HepG2 (cell line): Measurements from ENCODE around the gene COPZ1. TPM values are rescaled to one million over a fixed set of nuclear protein-coding genes. Genes with fewer than 3 reads are reported as not detected.
A peak's percentile ranks its signal among the peaks of the same experiment; 100 is the strongest.

Experiments used
- CREB1 ChIP-seq, 2 experiments: fragments of 450-650 bp in 1 of 2; IDR thresholded peaks; 2 replicates each; pipeline ENCODE4 v1.6.1; 2016 to 2017; ENCODE audit warnings: control low read depth in 1 of 2, mild to moderate bottlenecking in 1 of 2, missing compliant biosample characterization in 1 of 2, missing genetic modification characterization in 1 of 2
- DNMT3B ChIP-seq: conservative IDR thresholded peaks from 2 replicates; pipeline ENCODE4 v1.6.1; 2016; ENCODE audit warnings: missing biosample characterization, control low read depth
- ELF3 ChIP-seq: IDR thresholded peaks from 2 replicates; pipeline ENCODE4 v1.6.1; 2016; ENCODE audit warnings: missing genetic modification reagents, missing compliant biosample characterization
- HNF4A ChIP-seq: sonication (generic); formaldehyde crosslinking; IDR thresholded peaks from 2 replicates; pipeline ENCODE4 v1.4.0; 2020; ENCODE audit warnings: missing genetic modification reagents
- NR2F2 ChIP-seq: IDR thresholded peaks from 2 replicates; pipeline ENCODE4 v1.6.1; 2012; ENCODE audit warnings: low read depth, inconsistent platforms, borderline replicate concordance
- PAXIP1 ChIP-seq: sonication (generic); formaldehyde crosslinking; conservative IDR thresholded peaks from 2 replicates; pipeline ENCODE4 v1.4.0; 2020; ENCODE audit warnings: mild to moderate bottlenecking, missing genetic modification reagents, moderate library complexity
- PHB2 ChIP-seq: fragments of 450-650 bp; IDR thresholded peaks from 2 replicates; pipeline ENCODE4 v1.6.1; 2018; ENCODE audit not compliant: partially characterized antibody
- RELA ChIP-seq: sonication (generic); formaldehyde crosslinking; IDR thresholded peaks from 2 replicates; pipeline ENCODE4 v1.4.0; 2020; ENCODE audit warnings: missing genetic modification reagents
- SAP130 ChIP-seq: IDR thresholded peaks from 2 replicates; pipeline ENCODE4 v1.6.1; 2016; ENCODE audit warnings: low read depth
- SIN3B ChIP-seq: fragments of 150-350 bp; IDR thresholded peaks from 2 replicates; pipeline ENCODE4 v1.6.1; 2014; ENCODE audit warnings: low read length
- SMC3 ChIP-seq: IDR thresholded peaks from 2 replicates; pipeline ENCODE4 v1.6.1; 2011; ENCODE audit warnings: low read length, improper control_type of control experiment
- TBX2 ChIP-seq: sonication (generic); formaldehyde crosslinking; IDR thresholded peaks from 2 replicates; pipeline ENCODE4 v1.5.0; 2020; ENCODE audit warnings: missing genetic modification reagents, mild to moderate bottlenecking, borderline replicate concordance
- ZFP90 ChIP-seq: sonication (generic); formaldehyde crosslinking; IDR thresholded peaks from 2 replicates; pipeline ENCODE4 v1.8.0; 2022; ENCODE audit warnings: missing genetic modification reagents, mild to moderate bottlenecking, inconsistent platforms, borderline replicate concordance
- ZNF574 ChIP-seq: sonication (generic); formaldehyde crosslinking; IDR thresholded peaks from 2 replicates; pipeline ENCODE4 v1.4.0; 2020; ENCODE audit warnings: missing genetic modification reagents
- ZNF672 ChIP-seq: sonication (generic); formaldehyde crosslinking; IDR thresholded peaks from 2 replicates; pipeline ENCODE4 v1.8.1; 2022; ENCODE audit warnings: missing genetic modification reagents
- ZNF691 ChIP-seq: sonication (generic); formaldehyde crosslinking; IDR thresholded peaks from 2 replicates; pipeline ENCODE4 v1.4.0; 2020; ENCODE audit warnings: missing genetic modification reagents, low read depth, mild to moderate bottlenecking, borderline replicate concordance
- ZNF883 ChIP-seq: sonication (generic); formaldehyde crosslinking; IDR thresholded peaks from 2 replicates; pipeline ENCODE4 v1.5.1; 2020; ENCODE audit warnings: mild to moderate bottlenecking, missing genetic modification reagents; ENCODE audit errors: not compliant biosample characterization
- polyA plus RNA-seq, 8 experiments: library from polyadenylated mRNA; depleted of rRNA in 3 of 8; stranded (reverse) in 7 of 8; unstranded in 1 of 8; fragments of >200 nt; fragmentation: Illumina TruSeq in 4 of 8; extraction: Trizol in 4 of 8; gene quantifications; 2 replicates each; pipeline versions ENCODE4 v1.2.1 to v1.2.3, GENCODE V29; 2011 to 2016; ENCODE audit warnings: low read depth in 4 of 8, missing spikeins in 1 of 8, mixed read lengths in 1 of 8; ENCODE audit not compliant: insufficient read depth in 1 of 8
- total RNA-seq, 5 experiments: library from RNA; depleted of rRNA; stranded (reverse); fragments of >200 nt; fragmentation: Illumina TruSeq; extraction: Trizol; gene quantifications; 2 replicates each; pipeline ENCODE4 v1.2.3, GENCODE V29; 2016; ENCODE audit warnings: low read depth in 1 of 5
- TF ChIP-seq, protein P1 (sequence below): sonication (generic); formaldehyde crosslinking; IDR thresholded peaks from 2 replicates; pipeline ENCODE4 v1.4.0; 2020; ENCODE audit warnings: low read depth, mild to moderate bottlenecking, missing genetic modification reagents
- TF ChIP-seq, protein P2 (sequence below): sonication (generic); formaldehyde crosslinking; conservative IDR thresholded peaks from 2 replicates; pipeline ENCODE4 v1.4.0; 2020; ENCODE audit warnings: missing genetic modification reagents

COPZ1 gene
- total and polyA plus RNA-seq, 2 of the 13 experiments (the other 11 are each of a cell fraction or from before 2014, with no cell fraction given): 125 to 184 TPM

DNA sequence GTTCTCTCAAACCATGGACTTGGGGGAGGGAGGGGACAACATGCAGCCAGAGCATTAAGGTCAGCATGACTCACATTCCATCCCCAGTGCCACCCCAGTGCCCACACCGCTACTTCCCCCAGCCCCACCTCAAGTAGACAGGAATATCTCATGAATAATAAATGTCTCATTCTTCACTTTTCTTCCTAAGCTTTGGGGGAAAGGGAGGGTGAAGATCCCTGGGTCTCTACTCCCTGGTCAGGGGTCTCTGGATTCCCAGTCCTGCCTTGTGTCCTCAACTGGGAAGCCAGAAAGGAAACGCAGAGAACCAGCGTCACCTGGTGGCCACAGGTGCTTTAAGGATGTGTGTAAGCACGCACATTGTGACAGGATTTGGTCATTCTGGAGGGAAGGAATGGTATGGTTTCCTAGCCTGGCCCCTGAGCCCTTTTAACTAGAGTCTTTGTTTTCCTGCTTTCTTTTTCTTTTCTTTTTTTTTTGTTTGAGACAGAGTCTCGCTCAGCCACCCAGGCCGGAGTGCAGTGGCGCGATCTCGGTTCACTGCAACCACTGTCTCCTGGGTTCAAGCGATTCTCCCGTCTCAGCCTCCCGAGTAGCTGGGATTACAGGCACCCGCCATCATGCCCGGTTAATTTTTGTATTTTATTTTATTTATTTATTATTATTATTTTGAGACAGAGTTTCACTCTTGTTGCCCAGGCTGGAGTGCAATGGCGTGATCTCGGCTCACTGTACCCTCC lies 36.0 kb downstream of the COPZ1 start (continued):
- TF ChIP-seq, protein P1, sequence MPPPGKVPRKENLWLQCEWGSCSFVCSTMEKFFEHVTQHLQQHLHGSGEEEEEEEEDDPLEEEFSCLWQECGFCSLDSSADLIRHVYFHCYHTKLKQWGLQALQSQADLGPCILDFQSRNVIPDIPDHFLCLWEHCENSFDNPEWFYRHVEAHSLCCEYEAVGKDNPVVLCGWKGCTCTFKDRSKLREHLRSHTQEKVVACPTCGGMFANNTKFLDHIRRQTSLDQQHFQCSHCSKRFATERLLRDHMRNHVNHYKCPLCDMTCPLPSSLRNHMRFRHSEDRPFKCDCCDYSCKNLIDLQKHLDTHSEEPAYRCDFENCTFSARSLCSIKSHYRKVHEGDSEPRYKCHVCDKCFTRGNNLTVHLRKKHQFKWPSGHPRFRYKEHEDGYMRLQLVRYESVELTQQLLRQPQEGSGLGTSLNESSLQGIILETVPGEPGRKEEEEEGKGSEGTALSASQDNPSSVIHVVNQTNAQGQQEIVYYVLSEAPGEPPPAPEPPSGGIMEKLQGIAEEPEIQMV (CRISPR knock-in tag): peak; percentile 47; the same call in 1 of the 2 replicates
- TF ChIP-seq ZNF883: no peak
- peak; percentile 67; the same call in 1 of the 2 replicates for TF ChIP-seq ELF3 (CRISPR knock-in tag)
- TF ChIP-seq ZFP90 (CRISPR knock-in tag): 0 out of 2 replicates have a peak, but pooled peaks have one; percentile 77
- TF ChIP-seq HNF4A: peak; percentile 12; the same call in 1 of the 2 replicates
- TF ChIP-seq CREB1 (IDR thresholded peaks at IDR 0.05): peak; percentile 14; the same call in 1 of the 2 replicates
- no peak for TF ChIP-seq CREB1 (CRISPR knock-in tag; IDR thresholded peaks at IDR 0.05)
- TF ChIP-seq, protein P2, sequence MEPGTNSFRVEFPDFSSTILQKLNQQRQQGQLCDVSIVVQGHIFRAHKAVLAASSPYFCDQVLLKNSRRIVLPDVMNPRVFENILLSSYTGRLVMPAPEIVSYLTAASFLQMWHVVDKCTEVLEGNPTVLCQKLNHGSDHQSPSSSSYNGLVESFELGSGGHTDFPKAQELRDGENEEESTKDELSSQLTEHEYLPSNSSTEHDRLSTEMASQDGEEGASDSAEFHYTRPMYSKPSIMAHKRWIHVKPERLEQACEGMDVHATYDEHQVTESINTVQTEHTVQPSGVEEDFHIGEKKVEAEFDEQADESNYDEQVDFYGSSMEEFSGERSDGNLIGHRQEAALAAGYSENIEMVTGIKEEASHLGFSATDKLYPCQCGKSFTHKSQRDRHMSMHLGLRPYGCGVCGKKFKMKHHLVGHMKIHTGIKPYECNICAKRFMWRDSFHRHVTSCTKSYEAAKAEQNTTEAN: 0 out of 2 replicates have a peak, but pooled peaks have one; percentile 36
- peak; percentile 22; the same call in 1 of the 2 replicates for TF ChIP-seq PAXIP1 (CRISPR knock-in tag)
- no peak for TF ChIP-seq PHB2
- no peak for TF ChIP-seq TBX2 (CRISPR knock-in tag)
- peak; percentile 32; the same call in 1 of the 2 replicates for TF ChIP-seq ZNF574 (CRISPR knock-in tag)
- no peak for TF ChIP-seq NR2F2
- no peak for TF ChIP-seq DNMT3B (CRISPR knock-in tag)
- TF ChIP-seq ZNF691: peak; percentile 75; the same call in 1 of the 2 replicates
- no peak for TF ChIP-seq RELA
- TF ChIP-seq SAP130: peak; percentile 45; the same call in 1 of the 2 replicates
- TF ChIP-seq SMC3: peak; percentile 95
- no peak for TF ChIP-seq ZNF672 (CRISPR knock-in tag)
- 0 out of 2 replicates have a peak, but pooled peaks have one; percentile 24 for TF ChIP-seq SIN3B
